GM12891 (cell line): ENCODE results near the gene KIF27.
A peak's percentile ranks its signal among the peaks of the same experiment; 100 is the strongest.
"Not testable (repeated sequence)": the region's sequence is repeated elsewhere in the genome, so short reads cannot be mapped to it uniquely, and the experiment has no call there.

Experiments used
- DNase-seq: peaks from one replicate; pipeline ENCODE4 v3.0.0; 2011; ENCODE audit warnings: low spot score; ENCODE audit not compliant: insufficient read length
- FAIRE-seq: peaks from 2 replicates; lab custom pipeline; 2011; peaks lifted over from hg19 to GRCh38; lab: Jason Lieb, UNC
- PAX5 ChIP-seq: IDR thresholded peaks from 2 replicates; pipeline ENCODE4 v1.6.1; 2011; ENCODE audit warnings: low read length, moderate library complexity, mild to moderate bottlenecking; ENCODE audit not compliant: insufficient read depth, severe bottlenecking
- POLR2A ChIP-seq: IDR thresholded peaks from 2 replicates; pipeline ENCODE4 v1.6.1; 2011; ENCODE audit warnings: low read depth, low read length, control low read depth
- POLR2AphosphoS5 ChIP-seq: IDR thresholded peaks from 2 replicates; pipeline ENCODE4 v1.6.1; 2011; ENCODE audit warnings: low read depth, low read length, control low read depth
- POU2F2 ChIP-seq: IDR thresholded peaks from 2 replicates; pipeline ENCODE4 v1.6.1; 2011; ENCODE audit warnings: low read depth, mild to moderate bottlenecking, control low read depth, low read length, moderate library complexity
- SPI1 ChIP-seq: IDR thresholded peaks from 2 replicates; pipeline ENCODE4 v1.6.1; 2011; ENCODE audit warnings: low read depth, low read length, control low read depth
- TAF1 ChIP-seq: IDR thresholded peaks from 2 replicates; pipeline ENCODE4 v1.6.1; 2011; ENCODE audit warnings: low read depth, low read length, control low read depth

Gene KIF27

GRCh38 chr9:83957248-83957513, 35.9 kb upstream of the KIF27 start:
- DNase-seq (no peak), FAIRE-seq (no peak)
- TF ChIP-seq POU2F2 = no peak
- TF ChIP-seq PAX5 = no peak
- TF ChIP-seq POLR2A = no peak
- TF ChIP-seq SPI1 = no peak
- TF ChIP-seq TAF1 = no peak
- no peak for TF ChIP-seq POLR2AphosphoS5

GRCh38 chr9:83956436-83957247, 35.4 kb upstream of the KIF27 start:
- TF ChIP-seq POLR2A (peak; percentile 66; the same call in 1 of the 2 replicates), TAF1 (no peak; the same call in 1 of the 2 replicates)
- DNase-seq = peak; percentile 70
- FAIRE-seq = peak; percentile 60

- peak; percentile 78 for FAIRE-seq
- DNase-seq = peak; percentile 22
- TF ChIP-seq SPI1 (no peak), PAX5 (no peak), TAF1 (peak; percentile 31; the same call in 1 of the 2 replicates), POLR2AphosphoS5 (no peak; the same call in 1 of the 2 replicates), POU2F2 (no peak; the same call in 1 of the 2 replicates), POLR2A (no peak)
Observed at GRCh38 chr9:83956086-83956435, 34.8 kb upstream of the KIF27 start.

GRCh38 chr9:83948096-83948495, 26.9 kb upstream of the KIF27 start:
- not testable (repeated sequence) for FAIRE-seq, DNase-seq

GRCh38 chr9:83940590-83941303, 19.5 kb upstream of the KIF27 start:
- TF ChIP-seq TAF1 (no peak), POLR2A (no peak), SPI1 (no peak), POLR2AphosphoS5 (no peak), POU2F2 (no peak), PAX5 (no peak)
- FAIRE-seq (no peak), DNase-seq (no peak)

- FAIRE-seq = peak; percentile 75
- DNase-seq = peak; percentile 20
- TF ChIP-seq POLR2A = no peak
- no peak for TF ChIP-seq SPI1
Observed at GRCh38 chr9:83937861-83938455, 16.7 kb upstream of the KIF27 start.

- DNase-seq (no peak), FAIRE-seq (no peak)
- no peak for TF ChIP-seq SPI1
- TF ChIP-seq POLR2AphosphoS5 = no peak
- TF ChIP-seq PAX5 = no peak
- TF ChIP-seq POU2F2 = no peak
- TF ChIP-seq TAF1 = no peak
Observed at GRCh38 chr9:83936523-83936922, 15.3 kb upstream of the KIF27 start.

GRCh38 chr9:83935276-83935935, 14.2 kb upstream of the KIF27 start:
- TF ChIP-seq PAX5 (no peak), POLR2AphosphoS5 (no peak)
- no peak for DNase-seq

GRCh38 chr9:83934569-83935275, 13.5 kb upstream of the KIF27 start:
- FAIRE-seq = no peak
- TF ChIP-seq POU2F2 (no peak), POLR2A (no peak), TAF1 (no peak), POLR2AphosphoS5 (no peak), PAX5 (no peak), SPI1 (no peak)
- DNase-seq = no peak

More at GRCh38 chr9:83935276-83935935, 14.2 kb upstream of the KIF27 start:
- no peak for FAIRE-seq
